Stimulated activated CD8-positive, alpha-beta memory T cell treated with anti-CD3 and anti-CD28 coated beads, Interleukin-4, amount 100 ng/mL, for 48 hours (primary cell): ENCODE measurements around the gene CFAP65.
A peak's percentile ranks its signal among the peaks of the same experiment; 100 is the strongest.

Source experiments
- DNase-seq: peaks from one replicate; pipeline ENCODE4 v3.0.0-alpha.2; 2020

CFAP65 gene

DNA sequence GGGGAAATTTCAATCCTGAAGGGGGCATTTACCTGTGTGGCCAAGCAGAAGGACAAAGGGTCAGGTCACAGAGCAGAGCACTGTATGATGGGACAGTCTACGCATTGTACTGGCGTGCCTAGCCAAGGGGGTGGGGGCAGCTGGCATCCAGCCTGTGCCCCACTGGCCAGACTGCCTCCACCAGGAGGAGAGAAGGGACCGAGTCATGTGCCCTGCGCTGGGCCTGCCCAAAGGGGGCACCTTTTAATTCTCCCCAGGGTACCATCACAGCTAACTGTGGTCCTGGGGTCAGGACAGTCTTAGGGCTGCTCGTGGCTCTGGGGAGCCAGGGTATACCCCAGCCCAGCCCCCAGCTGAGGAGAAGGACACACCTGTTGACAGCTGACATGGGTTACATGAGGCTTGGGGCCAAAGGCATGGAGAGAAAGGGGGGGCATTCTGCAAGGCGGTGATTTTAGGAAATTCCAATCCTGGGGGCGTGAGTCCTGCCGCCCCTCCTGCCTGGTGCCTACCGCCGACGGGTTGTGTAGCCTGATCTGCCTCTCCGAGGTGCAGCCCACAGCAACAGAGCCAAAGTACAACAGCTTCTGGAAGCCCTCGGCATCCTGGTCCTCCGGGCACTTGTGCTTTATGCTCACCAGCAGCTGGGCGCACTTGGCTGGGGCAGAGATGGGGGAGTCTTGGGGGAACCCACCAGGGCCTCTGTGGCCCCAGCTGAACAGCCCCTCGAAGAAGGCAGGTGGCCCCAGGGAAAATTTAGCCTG, 11.0 kb downstream of the CFAP65 start:
- no peak for DNase-seq

DNA sequence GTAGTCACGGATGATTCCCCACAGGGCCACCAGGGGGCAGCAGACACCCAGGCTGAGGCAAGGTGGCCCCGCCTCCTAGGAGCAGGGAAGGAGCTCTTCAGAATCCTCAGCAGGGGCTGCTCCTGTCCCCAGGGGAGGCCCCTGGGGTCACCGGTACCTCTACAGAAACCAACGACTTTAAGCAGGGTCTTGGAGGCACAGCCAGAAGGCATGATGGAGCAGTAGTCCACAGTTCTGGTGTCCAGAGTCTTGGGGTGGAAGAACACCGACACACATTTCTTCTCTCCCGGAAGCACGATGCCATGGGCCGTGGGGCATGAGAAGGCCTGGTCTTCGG, 11.5 kb downstream of the CFAP65 start:
- peak; percentile 85 for DNase-seq

GRCh38 chr2:219028996-219029828, 12.1 kb downstream of the CFAP65 start:
- DNase-seq, result no peak

GRCh38 chr2:219028141-219028540, 13.2 kb downstream of the CFAP65 start:
- no peak for DNase-seq

- DNase-seq, result no peak
Observed at GRCh38 chr2:219027511-219028055, 13.7 kb downstream of the CFAP65 start.

DNA sequence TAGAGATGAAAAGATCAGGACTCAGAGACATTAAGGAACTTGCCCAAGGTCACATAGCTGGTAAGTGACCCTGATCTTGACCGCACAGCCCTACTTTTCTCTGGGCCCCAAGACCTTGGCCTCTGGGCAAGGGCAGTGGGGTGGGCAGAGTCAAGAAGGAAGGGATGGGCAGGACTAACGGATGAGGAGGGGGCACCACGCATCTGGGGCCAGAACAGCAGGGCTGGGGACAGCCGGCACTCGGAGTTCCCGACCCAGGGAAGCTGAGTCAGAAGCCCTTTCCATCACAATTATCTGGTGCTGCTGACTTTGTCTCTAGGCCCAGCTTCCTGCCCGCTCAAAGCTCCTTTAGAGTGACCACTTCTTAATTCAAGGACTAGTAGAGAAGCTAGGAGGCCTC, 14.4 kb downstream of the CFAP65 start:
- DNase-seq, result no peak

DNA sequence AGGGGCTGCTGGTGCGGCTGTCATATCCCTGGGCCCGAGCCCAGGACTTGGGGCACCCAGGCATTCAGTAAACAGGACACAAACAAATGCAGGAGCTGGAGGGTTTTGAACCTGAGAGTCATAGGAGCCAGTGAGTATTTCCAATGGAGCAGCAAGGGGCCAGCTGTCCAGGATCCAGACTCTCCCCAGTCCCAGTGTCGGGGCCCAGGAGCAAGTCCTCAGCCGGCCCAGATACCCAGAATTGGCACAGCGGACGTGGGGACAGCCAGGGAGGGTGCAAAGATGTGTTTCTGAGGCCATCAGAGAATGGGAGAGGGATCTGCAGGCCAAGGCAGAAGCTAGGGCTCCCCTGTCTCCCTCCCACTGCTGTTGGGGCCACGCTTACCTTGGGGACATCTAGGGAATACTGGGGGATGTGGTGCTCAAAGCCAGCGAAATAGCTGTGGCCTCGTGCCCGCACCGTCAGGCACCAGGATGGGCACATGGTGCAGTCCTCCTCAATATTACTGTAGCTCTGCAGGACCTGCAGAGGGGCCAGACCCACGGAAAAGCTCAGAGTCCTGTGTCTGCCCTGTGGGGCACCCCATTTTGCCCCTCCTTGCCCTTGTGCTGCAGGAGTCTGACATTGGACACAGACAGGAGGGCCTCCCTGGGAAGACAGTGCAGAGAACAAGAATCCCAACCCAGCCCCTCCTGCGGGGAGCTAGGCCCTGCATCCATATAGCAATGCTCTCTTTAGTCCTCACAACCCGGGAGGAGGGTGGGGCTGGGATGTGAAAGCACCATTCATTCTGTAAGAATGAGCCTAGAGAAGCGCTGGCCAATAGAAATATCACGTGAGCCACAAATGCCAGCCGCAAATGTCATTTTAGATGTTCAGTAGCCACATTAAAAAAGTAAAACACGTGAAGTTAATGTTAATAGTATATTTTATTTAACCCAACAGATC, 15.4 kb downstream of the CFAP65 start:
- DNase-seq, result no peak

GRCh38 chr2:219024059-219024458, 17.3 kb downstream of the CFAP65 start:
- DNase-seq, result no peak

DNA sequence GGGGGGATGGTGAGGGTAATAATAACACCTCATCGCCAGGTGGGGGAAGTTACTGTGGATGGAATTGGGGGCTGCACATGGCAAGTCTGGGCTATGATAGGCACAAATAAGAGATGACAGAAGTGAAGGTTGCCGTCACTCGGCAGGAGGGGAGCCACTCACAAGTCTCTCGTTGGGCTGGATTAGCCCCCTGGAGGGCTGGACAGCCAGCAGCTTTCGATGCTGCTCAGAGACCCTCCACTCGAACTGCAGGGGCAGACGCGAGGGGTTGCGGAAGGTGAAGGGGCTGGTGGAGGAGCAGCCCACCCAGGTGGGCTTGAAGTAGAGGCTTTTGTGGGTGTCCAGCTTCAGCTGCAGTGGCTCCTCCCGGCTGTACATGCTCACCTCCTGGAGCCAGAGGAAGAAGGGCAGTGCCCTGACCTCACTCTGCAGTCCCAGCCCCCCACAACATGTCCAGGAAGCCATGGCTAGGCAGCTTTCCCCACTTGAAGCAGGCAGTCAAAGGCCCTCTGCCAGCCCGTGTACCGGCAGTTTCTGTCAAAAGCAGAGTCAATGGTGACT, 18.2 kb downstream of the CFAP65 start:
- DNase-seq, result no peak

GRCh38 chr2:219022616-219023015, 18.7 kb downstream of the CFAP65 start:
- DNase-seq, result no peak

GRCh38 chr2:219022041-219022440, 19.3 kb downstream of the CFAP65 start:
- DNase-seq, result no peak

DNA sequence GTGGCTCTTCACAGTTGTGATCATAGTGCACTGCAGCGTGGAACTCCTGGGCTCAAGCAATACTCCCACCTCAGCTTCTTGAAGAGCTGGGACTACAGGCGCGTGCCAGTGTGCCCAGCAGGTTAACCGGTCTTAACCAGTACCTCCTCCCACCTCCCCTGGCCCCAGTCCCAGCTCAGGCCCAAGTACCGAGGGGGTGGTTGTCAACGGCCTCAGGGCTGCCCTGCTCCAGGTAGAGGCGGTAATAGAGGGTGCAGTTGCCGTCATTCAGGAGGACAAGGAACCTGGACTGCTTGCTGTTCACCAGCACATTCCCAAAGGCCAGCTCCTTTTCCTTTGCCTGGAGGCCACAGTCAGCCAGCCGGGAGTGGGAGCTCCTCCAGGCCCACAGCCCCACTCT, 19.7 kb downstream of the CFAP65 start:
- no peak for DNase-seq

GRCh38 chr2:219020604-219021365, 20.5 kb downstream of the CFAP65 start:
- no peak for DNase-seq

DNA sequence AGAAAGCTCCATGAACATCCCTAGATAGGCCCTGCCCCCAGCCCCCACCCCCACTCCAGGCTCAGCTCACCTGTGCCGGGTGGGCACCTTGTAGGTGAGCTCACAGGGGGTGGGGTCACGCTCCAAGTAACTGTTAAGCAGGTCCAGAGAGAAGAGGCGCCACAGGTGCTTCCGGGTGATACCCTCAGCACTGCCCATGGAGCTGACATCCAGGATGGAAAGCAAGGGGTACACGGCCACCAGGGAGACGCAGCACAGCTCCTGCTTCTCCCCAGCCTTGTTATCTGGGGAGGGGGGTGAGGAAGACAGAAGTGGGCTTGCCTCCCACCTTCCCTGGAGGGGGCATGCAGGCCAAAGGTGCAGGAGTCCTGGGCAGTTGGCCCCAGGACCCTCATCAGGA, 21.9 kb downstream of the CFAP65 start:
- no peak for DNase-seq

DNA sequence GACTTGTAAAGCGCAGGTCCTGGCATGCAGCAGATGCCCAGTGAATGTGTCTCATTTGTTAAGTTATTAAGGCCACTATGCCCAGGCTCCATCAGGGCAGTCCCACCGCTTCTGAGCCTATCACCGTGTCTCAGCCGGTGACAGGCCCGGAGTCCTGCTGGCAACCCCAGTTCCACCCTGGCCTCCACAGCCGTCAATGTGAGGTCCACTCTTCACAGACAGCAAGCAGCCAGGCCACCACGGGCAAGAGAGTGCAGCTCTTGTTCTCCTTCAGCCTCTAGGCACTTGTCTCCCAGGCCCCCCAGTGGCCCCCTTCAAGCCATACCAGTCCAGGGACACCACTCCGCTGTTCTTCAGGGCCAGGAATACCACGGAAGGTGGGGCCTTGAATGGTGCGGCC, 22.6 kb downstream of the CFAP65 start:
- DNase-seq, result no peak

DNA sequence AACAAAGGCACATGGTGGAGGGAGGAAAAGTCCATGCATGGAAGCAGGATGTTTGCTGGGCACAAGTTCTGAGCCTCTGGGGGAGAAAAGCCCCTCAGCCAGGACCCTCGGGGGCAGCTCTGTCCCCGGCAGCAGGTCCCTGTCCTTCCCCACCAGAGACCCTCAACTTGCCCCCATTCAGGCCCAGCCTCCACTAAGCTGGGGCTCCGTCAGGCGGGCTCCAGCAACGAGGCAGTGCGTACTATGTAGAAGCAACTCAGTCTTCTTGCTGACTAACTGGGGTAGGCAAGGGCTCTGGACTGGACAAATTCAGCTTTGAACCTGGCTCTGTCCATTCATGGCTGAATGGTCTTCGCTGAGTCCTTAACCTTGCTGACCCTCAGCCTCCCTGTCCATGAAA, 23.0 kb downstream of the CFAP65 start:
- DNase-seq, result no peak

GRCh38 chr2:219017201-219017931, 23.9 kb downstream of the CFAP65 start:
- DNase-seq, result no peak

DNA sequence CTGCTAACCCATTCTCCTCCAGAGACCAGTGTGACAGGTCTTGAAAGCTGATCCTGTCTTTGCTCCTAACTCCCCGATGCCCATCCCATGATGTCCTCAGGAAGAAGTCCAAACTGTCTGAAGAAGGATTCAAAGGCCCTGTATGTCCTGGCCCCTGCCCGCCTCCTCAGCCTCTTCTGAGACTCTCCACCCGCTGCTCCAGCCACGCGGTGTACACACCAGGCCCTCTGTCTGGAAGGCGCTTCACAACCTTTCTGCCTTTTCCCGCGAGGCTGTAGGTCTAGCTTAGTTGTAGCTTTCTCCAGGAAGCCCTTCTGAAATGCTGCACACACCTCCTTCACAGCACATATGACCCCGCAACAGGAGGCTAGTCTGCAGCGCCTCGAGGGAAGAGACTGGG, 24.6 kb downstream of the CFAP65 start:
- DNase-seq, result no peak

GRCh38 chr2:219010873-219011272, 30.4 kb downstream of the CFAP65 start:
- DNase-seq, result no peak

DNA sequence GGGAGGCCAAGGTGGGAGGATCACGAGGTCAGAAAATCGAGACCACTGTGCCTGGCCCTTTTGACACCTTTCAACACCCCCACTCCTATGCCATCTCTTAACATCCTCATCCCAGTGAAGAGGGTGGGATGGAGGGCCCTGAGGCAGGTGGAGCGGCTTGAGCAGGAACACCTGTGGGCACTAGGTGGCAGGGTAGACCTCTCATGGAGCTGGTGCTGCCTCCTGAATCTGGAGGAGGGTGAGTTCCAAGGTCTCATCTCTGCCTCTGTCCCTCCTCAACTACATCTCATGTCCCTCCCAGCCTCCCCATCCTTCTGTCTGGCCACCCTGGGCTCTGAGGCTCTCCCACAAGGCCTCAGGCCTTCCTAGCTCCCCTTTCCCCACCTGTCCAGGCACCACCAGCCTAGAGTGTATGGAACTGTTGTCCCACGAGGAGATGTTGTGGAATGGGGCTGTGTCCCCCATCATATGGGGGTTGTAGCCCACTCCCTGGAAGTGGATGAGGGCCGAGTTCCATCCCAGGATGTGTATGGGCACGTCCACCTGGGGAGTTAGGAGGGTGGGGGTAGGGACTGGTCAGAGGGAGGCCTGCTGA, 31.1 kb downstream of the CFAP65 start:
- DNase-seq, result peak; percentile 50

DNA sequence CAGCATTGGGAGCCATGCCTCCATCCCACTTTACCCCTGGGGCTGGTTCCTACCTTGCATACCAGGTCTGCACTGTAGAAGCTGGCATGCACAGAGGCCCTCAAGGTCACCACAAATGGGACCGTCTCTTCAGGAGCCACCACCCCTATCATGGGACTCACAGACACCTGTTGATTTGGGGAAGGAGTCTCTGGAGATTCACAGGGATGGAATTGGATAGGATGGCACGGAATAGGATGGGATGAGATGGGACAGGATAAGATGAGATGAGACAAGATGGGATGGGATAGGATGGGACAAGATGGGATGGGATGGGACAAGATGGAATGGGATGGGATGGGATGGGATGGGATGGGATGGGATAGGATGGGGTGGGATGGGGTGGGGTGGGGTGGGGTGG, 32.0 kb downstream of the CFAP65 start:
- no peak for DNase-seq
